ENCODE measurements around the gene MYO3B.
"Not testable (repeated sequence)": the region's sequence is repeated elsewhere in the genome, so short reads cannot be mapped to it uniquely, and the experiment has no call there.

The MYO3B gene

DNA sequence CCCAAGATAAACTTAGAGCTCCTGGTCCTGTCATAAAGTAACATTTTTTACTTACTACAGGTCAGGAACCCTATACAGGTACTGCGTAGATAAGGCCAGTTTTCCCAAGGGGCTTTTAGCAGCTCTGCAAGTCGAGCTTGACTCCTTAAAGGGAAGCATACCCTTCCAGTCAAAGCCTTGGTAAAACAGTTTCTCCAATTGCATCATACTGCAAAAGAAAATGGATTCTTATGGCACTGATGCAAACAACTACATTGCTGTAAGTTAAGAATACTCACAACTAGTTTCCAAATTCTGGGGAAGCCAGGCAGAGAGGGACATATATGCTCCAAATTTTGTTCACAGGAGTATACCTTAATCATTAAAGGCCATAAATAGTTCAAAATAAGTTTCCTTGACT, 31.0 kb downstream of the MYO3B start:
- no peak for DNase-seq

DNA sequence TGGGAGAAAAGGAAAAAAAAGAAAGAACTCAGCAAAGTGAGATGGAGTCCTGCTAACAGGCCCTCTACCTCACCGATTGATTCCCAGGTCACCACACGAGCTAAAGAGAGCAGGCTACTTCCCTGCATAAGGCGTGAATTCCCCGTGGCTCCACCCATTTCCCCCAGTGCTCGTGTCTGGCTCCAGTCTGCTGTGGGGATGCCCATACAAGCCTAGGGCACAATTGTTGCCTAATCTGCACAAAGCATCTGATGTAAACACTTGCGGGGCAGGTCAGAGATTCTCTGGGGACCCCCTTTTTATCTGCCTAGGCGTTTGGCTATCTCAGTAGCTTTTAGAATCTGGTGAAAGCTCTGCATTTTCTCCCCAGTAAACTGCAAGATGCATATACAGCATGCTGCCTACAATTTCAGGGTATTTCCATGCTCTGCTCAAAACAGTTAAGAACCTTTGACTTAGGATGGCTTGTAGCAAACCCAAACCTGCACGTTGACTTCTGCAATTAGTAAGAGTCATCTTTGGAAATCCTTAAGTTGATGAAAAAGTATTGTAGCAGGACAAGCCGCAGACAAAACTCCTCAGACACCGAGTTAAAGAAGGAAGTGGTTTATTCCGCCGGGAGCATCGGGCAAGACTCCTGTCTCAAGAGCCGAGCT, 34.8 kb downstream of the MYO3B start:
- DNase-seq: no peak

DNA sequence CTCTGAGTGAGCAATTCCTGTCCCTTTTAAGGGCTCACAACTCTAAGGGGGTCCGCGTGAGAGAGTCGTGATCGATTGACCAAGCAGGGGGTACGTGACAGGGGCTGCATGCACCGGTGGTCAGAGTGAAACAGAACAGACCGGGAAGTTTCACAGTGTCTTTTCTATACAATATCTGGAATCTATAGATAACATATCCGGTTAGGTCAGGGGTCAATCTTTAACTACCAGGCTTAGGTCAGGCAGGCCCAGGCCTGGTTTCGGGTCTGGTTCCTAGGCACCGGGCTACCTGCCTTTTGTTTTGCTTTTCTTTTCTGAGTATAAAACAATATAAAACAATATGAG, 35.3 kb downstream of the MYO3B start:
- not testable (repeated sequence) for DNase-seq

DNA sequence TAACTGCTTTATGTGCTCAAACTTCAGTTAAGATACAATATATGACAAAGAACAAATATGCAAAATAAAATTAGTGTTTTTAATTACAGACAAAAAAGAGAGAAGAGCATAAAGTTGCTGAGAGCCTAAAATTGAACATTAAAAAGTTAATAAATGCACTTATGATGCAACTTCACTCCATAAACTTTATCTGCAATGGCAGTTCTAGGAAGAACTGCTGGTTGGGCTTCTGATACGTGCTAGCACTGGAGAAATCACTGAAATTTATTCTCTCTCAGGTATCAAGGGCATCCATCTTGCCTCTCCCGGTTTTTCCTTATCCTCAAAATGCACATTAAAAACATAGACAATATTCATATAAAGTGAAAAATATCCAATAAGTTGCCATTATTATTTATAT, 35.7 kb downstream of the MYO3B start:
- no peak for DNase-seq

DNA sequence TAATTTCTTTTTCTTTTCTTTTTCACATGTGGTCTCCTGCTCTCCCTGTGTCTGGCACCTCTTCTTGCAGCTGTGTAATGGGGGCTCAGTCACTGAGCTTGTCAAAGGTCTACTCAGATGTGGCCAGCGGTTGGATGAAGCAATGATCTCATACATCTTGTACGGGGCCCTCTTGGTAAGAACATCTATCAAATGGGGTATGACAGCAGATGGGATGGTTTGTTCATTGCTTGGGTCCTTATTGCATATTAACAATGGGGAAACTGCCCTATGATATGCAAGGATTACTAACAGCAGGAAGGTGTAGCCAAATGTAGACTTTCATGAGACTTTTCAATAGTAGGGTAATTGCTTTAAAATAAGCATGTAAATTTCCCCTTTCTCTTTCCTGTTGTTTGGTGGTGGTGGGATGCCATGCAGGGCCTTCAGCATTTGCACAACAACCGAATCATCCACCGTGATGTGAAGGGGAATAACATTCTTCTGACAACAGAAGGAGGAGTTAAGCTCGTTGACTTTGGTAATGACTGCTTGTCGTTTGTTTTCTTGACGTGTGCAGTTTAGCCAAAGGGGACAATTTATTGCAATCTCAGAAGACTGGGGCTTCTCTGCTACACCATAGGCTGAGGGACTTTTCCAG, 36.5 kb downstream of the MYO3B start:
- DNase-seq: no peak

DNA sequence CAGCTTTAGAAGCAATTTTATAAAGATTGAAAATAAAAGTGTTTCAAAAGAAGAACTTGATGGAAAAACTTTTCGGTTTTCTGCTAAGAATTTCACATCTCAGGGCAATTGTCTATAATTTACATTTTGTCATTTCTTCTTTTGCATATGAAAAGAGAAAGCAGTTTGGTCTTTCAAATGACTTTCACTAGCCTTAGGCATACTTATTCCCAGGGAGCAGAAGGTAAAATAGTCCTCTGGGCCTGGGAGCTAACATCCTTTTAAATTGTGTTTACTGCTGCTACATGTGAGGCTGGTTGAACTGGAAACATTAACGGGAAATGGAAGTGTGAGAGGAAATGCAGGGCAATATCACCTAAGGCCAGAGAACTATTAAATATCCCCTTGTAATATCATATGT, 37.1 kb downstream of the MYO3B start:
- no peak for DNase-seq

DNA sequence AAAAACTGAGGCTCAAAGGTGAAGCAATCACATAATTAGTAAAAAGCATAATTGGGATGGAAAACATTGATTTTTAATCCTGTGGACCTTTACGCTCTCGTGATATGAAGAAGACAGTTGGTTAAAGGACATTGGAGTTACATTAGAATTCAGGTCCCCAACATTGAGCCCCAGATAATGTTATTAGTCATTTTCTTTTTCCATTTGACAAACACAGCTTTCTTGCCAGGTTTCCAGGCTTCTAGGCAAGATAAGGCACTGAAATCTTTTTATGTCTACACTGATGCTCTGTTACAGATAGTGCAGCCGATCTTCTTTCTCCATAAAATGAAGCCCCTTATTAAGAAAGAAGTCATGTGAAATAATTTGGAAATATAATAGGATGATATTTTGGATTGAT, 38.5 kb downstream of the MYO3B start:
- DNase-seq: no peak

DNA sequence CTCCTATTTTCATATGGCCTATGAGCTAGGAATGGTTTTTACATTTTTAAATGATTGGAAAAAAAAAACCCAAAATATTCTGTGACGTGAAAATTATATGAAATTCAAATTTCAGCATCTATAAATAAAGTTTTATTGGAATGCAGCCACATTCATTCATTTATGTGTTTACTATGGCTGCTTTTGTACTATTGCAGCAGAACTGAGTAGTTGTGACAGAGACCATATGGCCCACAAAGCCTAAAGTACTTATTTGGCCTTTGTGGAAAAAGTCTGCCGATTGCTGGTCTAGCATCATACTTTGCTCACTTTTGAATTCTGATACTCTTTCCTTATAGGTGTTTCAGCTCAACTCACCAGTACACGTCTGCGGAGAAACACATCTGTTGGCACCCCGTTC, 39.0 kb downstream of the MYO3B start:
- no peak for DNase-seq

DNA sequence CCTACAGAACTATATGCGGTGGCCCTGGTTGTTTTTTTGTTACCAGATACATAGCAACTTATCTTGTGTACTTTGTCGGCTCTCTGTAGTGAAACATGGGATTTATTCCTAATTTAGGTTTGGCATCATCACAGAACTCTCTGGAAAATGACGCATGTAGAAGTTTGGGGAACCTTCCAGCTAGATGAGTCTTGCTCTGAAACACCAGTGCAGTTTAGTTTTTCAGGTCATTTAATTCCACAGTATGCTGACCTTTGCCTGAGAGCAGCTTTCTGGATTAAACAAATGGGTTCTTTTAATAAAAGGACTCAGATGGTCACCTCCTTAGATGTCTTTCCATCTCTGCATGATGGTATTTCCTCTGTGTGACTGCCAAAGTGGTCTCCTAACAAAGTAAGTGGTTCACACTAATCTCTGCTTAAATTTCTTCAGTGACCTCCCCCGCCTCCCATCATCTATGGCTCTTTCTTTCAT, 39.9 kb downstream of the MYO3B start:
- DNase-seq: no peak

DNA sequence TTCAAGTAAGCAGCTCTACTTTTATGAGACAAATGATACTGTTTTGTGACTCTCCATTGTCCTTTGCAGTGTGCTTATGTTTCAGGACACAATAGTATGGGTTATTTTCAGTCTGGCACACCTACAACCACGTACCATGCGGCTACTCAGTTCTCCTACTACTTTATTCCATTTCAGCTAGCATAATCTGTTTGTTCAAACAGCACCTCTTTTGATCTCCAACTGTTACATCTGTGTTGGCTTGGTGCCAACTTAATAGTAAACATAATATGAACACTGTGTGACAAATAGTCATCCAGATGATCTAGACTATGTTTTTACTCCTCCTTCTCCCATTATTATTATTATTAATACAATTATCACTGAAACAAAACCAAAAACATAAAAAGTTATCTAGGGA, 40.5 kb downstream of the MYO3B start:
- DNase-seq: no peak

DNA sequence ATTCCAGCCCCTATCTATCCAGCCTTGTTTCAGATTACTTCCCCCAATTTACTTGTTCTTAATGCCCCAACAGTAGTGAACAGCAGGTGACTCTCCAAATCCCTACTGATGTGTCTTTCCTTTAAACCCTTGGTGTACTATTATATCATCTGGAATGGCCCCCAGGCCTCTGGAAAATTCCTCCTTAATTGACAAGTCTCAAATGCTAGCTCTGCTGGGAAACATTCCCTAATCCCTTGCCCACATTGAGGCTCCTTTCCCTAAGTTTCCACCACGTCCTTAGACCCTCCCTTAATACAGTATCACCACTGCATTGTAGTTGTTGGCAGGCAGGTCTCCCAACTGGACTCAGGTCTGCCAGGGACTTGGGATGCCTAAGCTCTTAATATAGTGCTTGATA, 41.0 kb downstream of the MYO3B start:
- DNase-seq: no peak

DNA sequence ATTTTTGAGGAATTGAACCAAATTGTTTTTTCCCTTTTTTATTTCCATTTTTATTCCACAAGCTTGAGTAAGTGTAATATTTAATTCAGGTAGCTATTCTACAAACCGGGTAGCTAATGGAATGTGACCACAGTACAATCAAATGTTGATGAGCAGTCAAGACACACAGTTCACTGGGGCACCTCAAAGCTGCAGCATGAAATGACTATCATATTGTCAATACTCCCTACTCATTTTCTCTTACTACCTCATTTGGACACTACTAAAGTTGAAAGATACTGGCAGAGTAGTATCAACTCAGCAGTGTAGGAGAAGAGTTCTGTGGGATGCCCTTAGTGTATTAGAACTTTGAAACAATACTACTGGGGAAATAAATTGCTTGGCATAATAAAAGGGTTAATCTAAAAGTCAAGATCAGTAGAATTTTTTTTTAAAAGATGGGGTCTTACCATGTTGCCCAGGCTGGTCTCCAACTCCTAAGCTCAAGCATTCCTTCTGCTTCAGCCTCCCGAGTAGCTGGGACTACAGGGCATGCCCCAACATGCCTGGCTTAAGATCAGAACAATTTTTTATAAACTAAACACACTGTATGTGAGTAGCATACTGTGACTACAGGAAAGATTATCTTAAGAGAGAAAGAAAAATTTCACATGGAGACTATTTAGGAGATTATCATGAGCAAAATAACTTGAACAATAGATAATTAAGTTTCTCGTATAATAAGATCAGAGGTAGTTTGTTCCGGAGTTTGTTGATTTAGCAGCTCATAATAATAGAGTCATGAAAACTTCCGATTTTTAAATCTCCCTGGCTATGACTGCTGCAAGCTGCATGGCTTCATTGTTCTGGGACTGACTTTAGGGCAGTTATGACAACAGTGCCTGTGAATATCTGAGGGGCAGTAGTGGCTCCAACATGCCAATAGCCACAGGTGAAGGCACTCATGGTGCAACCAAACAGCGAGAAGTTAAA, 43.7 kb downstream of the MYO3B start:
- no peak for DNase-seq

DNA sequence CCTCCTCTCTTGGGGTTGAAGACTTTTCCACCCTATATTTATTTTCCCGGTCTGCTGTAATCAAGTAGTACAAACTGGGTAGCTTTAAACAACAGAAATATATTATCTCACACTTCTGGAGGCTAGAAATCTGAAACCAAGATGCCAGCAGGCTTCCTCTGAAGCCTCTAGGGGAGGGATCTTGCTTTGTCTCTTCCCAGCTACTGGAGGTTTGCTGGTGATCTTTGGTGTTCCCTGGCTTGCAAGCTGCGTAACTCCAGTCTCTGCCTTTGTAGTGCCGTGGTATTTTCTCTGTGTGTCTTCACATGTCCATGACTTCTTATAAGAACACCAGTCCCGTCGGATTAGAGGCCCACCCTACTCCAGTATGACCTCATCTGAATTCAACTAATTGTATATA, 44.4 kb downstream of the MYO3B start:
- DNase-seq: no peak

DNA sequence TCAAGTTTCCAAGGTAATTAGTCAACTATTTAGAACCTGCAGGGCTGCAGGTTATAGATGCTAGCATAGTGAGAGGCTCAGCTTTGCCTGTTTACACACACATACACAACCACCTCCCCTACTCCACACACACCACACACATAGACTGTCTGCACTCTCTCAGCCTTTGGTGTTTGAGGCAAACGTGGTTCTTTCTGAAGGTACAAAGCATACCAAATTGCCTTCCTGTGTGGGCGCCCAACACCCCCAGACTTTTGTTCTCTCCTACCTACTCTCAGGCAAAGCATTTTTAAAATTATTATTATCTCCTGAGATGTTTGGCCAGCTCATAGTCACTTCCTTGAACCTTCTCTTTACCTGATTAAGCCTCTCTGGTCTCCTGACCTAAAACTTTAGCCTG, 44.9 kb downstream of the MYO3B start:
- no peak for DNase-seq

DNA sequence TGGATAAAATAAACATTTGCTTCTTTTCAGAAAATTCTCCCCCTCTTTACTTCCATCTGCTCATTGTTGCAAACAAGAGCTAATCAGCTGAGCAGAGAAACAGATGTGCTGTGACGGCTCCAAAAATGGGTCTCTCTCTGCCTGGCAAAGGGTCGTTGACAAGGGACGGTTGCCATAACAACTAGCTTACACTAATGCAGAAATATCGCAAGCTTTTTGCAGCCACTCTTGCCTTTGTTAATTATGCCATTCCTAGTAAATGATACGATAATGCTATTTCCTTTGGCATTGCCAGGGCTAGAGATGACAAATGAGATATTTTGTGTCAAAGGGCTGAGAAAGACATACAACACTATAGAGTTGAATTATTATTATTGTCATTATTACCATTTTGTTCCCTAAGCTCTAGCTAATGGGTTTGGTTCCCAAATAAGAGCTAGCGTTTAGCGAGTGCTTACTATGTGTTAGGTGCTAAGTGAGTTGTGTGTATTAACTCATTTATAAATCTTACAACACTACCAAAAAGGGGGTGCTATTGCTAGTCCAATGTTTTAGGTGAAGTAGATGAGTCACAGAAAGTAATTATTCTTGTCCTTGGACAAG, 46.8 kb downstream of the MYO3B start:
- no peak for DNase-seq

DNA sequence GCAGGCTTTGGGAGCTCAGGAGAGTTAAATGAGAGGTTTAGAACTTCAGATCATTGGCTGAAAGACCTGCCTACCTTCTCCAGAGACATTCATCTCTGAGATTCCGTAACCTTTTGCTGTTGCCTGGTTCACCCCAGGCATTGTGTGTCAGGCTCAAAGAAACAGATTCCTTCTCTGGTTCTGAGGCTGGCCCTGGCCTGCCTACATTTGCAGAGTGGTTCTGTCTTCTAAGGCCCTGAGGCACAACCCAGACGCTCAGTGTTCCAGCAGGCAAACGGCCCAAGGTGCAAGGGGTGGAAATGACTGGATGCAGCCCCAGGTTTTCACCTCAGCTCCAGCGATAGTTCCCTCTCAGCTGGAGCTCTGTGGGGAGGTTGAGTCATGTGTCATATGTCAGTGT, 48.3 kb downstream of the MYO3B start:
- DNase-seq: no peak

DNA sequence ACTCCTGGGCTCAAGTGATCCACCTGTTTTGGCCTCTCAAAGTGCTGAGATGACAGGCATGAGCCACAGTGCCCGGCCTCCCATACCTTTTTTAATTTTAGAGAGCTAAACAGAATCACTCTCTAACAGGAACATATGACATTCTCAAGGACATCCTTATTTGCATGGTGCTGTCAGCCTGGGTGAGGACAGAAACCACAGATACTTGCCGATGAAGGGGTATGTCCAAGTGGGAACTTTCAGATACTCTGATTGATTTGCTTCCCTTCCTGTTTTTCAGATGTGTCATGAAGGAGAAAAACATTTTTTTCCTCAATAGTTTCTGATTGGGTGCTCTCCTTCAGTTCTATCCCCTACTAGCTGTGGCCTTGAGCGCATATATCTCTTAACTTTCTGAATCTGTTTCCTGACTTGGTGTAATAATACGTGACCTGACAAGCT, 49.6 kb downstream of the MYO3B start:
- no peak for DNase-seq

DNA sequence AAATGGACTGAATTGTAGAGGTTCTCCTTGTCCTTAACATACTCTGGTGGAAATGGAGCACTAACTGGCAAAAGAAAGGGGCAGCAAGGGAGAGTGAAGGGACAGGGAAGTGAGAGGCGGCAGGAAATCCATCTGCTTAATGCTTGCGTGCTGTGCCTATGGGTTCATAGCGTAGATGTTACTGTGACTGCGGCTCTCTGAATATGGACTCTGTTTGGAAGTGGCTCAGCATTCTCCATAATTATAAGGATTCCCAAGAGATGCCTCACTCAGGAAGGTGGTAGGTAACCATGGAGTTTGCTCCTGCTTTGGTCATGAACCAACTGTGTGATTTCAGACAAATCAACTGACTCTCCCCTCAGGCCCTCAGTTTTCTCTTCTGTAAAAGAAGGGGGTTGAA, 50.0 kb downstream of the MYO3B start:
- DNase-seq: no peak

DNA sequence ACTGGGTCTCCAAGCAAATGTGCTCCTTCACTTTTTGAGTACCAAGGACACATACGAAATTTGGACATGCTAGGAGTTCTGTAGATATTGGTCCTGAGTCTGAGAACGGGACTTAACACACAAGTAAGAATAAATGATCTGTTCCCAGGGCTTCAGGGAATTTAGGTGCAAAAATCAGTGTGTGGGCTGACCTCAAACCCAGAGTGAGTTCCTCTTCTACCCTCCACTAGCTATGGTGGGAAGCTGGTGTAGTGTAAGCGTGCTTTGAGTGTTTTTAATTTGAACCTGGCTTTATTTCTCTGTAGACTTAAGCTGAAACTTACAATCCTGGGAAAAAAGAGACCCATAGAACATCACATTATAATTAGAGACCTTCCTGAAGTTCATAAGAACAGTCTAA, 50.5 kb downstream of the MYO3B start:
- no peak for DNase-seq

DNA sequence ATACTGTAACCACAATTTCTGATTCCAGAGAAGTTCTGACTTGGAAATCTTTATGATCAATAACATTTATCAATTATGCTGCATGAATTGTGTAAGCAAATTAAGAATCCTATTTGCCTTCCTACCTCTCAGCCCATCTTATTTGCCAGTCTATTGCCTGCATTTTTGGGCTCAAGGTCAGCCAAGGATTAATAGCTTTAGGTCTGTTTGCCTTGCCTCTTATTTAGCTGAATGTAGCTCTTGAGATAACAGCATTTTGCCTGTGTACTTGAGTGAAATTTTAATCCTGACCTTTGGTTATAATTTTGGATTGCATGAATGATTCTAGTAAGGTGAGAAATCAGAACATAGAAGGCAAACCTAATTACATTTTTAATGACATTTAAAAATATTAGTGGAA, 51.2 kb downstream of the MYO3B start:
- DNase-seq: no peak

DNA sequence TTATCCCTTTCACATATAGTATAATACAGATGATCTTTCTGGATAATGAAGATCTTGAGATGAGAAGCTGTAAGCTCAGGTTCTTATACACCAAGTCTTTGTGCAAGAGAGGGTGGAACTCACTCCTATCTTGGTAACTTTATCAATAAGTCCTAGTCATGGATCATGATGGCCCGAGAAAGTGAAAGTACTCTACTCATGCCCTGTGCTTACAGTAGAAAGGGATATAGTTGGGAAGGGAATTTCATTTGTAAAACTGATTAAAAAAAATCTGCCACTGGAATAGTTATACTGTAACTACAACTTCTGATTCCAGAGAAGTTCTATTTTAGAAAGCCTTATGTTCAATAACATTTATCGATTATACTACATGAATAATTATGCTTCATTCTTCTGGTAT, 51.8 kb downstream of the MYO3B start:
- no peak for DNase-seq

DNA sequence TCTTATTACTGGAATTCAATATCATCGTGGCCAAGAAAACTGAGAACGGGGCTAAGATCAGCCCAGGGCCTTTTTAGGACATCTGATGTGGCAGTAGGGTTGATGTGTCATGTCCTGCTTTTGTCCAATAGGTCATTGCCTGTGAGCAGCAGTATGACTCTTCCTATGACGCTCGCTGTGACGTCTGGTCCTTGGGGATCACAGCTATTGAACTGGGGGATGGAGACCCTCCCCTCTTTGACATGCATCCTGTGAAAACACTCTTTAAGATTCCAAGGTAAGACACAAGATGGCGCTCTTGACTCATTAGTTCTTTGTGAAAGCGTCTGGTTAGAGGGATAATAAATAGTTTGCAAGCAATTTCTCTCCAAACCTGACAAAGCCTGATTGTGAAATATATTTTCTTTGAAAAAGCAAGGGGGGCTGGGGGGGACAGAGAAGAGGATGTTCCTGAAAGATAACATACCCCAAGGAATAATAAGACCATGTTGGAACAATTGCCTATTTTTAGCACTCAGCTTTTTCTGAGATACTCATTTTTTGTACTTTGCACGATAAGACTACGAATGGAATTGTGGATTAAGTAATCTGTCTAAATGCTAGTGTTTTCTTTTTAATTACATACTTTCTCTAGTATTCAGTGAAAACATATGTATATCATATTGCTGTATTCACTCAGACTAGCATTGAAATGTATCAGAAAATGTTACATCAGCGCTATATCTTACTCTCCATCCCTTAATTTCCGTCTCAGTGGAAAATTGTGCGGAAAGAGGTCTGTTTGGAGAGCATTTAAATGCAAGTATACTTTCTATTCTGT, 58.1 kb downstream of the MYO3B start:
- no peak for DNase-seq

DNA sequence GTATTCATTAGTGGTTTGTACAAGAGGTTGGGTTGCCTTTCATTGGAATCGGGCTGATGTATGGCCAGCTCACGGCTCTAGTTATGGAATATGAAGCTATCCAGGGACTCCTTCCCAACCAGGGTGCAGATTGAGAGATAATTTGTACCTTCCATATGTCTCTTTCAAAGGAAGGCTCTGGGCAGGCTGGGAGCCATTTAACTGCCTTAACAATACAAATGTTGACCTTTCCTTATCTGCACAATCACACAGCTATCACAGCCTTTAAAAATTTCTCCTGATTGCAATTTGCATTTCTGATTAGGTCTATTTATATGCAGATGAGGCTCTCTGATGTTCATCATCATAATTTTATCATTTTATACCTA, 58.7 kb downstream of the MYO3B start:
- no peak for DNase-seq

All from T-helper 9 cell (primary cell).